Keratinocyte (primary cell): ENCODE measurements around the gene RBP4.

Experiments
- EZH2 ChIP-seq: IDR thresholded peaks from one replicate; pipeline ENCODE4 v1.6.1; 2012; ENCODE audit warnings: inconsistent platforms, mild to moderate bottlenecking, low read length, moderate library complexity
- TF ChIP-seq, protein P1 (sequence below), 3 experiments: IDR thresholded peaks in 1 of 3; conservative IDR thresholded peaks in 1 of 3; optimal IDR thresholded peaks in 1 of 3; 2 replicates in 2 of 3; 3 replicates in 1 of 3; pipeline versions ENCODE3 to v1.5.1; 2011; ENCODE audit warnings: low read length in 3 of 3, mild to moderate bottlenecking in 3 of 3, moderate library complexity in 2 of 3, control low read depth in 1 of 3, inconsistent platforms in 1 of 3; ENCODE audit not compliant: insufficient read depth in 2 of 3; ENCODE audit errors: extremely low read depth in 1 of 3

DNA sequence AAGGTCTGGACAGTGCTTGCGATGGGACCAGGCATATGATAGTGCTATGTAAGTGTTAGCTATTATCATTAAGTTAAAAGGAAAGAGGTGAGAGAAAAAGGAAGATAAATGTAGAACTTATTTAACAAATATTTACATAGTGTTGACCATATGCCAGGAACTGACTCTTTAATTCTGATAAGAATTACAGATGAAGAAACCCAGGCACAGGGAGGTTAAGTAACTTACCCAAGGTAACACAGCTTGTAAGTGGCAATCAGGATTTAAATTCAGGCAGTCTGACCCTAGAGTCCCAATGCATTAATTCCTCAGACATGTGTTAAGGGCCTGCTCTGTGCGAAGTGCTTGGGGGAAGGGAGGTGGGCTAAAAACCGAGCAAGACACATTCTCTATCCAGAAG, 23.5 kb downstream of the RBP4 start:
- no peak for TF ChIP-seq EZH2
- TF ChIP-seq, protein P1, sequence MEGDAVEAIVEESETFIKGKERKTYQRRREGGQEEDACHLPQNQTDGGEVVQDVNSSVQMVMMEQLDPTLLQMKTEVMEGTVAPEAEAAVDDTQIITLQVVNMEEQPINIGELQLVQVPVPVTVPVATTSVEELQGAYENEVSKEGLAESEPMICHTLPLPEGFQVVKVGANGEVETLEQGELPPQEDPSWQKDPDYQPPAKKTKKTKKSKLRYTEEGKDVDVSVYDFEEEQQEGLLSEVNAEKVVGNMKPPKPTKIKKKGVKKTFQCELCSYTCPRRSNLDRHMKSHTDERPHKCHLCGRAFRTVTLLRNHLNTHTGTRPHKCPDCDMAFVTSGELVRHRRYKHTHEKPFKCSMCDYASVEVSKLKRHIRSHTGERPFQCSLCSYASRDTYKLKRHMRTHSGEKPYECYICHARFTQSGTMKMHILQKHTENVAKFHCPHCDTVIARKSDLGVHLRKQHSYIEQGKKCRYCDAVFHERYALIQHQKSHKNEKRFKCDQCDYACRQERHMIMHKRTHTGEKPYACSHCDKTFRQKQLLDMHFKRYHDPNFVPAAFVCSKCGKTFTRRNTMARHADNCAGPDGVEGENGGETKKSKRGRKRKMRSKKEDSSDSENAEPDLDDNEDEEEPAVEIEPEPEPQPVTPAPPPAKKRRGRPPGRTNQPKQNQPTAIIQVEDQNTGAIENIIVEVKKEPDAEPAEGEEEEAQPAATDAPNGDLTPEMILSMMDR (optimal IDR thresholded peaks at IDR 0.05 in 1 of 3, IDR thresholded peaks at IDR 0.05 in 1 of 3, conservative IDR thresholded peaks at IDR 0.05 in 1 of 3; ENCODE audit: extremely low read depth in 1 of 3, insufficient read depth in 2 of 3, low read length in 3 of 3) = no peak
